Spinal cord (tissue), 10 donors: Measurements from ENCODE around the gene RFX4. TPM values are rescaled to one million over a fixed set of nuclear protein-coding genes. Genes with fewer than 3 reads are reported as not detected.

Experiments
- DNase-seq, 6 donors: peaks; one replicate each; pipeline versions ENCODE4 v3.0.0 to v3.0.0-alpha.2; 2013 to 2015; ENCODE audit warnings: low spot score in 6 of 6, low read depth in 4 of 6
- H3K27ac ChIP-seq: one replicate; pipeline ENCODE4 v1.5.1; 2013; ENCODE audit warnings: low read depth, low read length, control low read depth
- H3K27me3 ChIP-seq: one replicate; pipeline ENCODE4 v1.6.1; 2013; ENCODE audit warnings: low read length; ENCODE audit not compliant: control insufficient read depth, insufficient read depth
- H3K36me3 ChIP-seq: one replicate; pipeline ENCODE4 v1.6.1; 2013; ENCODE audit warnings: low read length; ENCODE audit not compliant: control insufficient read depth, insufficient read depth
- H3K4me1 ChIP-seq: one replicate; pipeline ENCODE4 v1.6.1; 2013; ENCODE audit warnings: low read length; ENCODE audit not compliant: control insufficient read depth, insufficient read depth
- H3K4me3 ChIP-seq: one replicate; pipeline ENCODE4 v1.5.1; 2013; ENCODE audit warnings: low read depth, low read length, control low read depth
- H3K9me3 ChIP-seq: one replicate; pipeline ENCODE4 v1.6.1; 2013; ENCODE audit warnings: low read length; ENCODE audit not compliant: control insufficient read depth, insufficient read depth
- WGBS: methylation state at CpG from one replicate; pipeline ENCODE4 v1.1.5; 2013; ENCODE audit warnings: missing lambda C conversion rate; ENCODE audit not compliant: insufficient coverage; 5-methylcytosine and 5-hydroxymethylcytosine counted together
- polyA plus RNA-seq, 2 donors: library from polyadenylated mRNA; unstranded; fragments of 120-200 nt; gene quantifications; one replicate each; pipeline ENCODE4 v1.2.1, GENCODE V29; 2013; ENCODE audit not compliant: insufficient read length in 2 of 2
- total RNA-seq, 2 donors: library from RNA; depleted of rRNA in 1 of 2; stranded (reverse); fragments of 120-200 nt in 1 of 2; fragments of >200 nt in 1 of 2; gene quantifications; one replicate each; pipeline versions ENCODE4 v1.2.3 to v1.2.4, GENCODE V29; 2013 to 2014
- donor health status: healthy.

RFX4 gene
- total and polyA plus RNA-seq, 4 donors, result 18.6 to 90.3 (median 45.6) TPM

DNA sequence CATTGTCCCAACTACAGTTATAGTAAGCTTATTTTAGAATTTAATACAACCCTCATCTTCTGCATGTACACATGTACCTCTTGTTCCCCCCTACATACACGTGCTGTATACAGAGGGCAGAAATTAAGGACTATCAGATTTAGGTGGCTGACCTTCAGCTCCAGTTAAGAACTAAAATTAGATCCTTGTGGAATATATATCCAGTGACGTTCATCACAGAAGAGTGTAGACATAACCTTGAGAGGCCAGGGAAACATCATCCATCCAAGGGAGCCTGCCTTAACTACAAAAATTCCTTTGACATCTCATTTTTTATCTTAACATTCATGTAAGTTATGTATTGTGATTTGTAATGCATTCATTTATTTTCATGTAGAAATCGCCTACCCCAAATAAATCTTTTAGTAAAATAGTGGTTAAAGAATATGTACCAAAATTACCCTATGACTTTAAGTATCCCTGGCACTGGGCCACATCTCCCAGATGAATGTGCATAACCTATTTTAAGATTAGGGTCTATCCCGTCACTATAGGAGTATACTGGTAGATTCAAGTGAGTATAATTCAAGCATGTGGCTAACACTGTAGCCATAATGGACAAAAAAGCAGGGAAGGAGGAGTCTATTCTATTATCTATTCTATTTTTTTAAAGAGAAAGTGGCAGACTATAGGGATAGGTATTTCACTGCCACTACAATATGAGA lies 219.2 kb downstream of the RFX4 start:
- WGBS, result no CpG with 5 or more reads among the region's 4 CpGs

DNA sequence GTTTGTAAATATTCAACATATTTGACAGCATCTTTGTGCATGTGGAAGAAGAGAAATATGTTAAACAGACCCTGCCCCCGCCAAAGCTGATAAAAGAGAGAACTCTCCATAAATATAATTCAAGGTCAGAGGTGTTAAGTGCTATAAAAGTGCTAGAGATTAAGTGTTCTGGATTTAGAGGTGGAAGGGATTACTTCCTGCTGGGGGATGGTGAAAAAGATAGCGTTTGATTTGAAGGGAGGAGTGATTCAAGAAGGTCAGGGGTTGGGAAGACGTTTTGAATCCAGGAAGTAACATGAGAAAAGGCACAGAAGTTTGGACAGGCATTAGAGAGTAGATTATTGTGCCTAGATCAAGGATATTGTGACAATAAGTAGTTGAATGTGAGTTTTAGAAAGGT lies 221.9 kb downstream of the RFX4 start:
- Histone ChIP-seq H3K4me3 (no peak overlapping the region), H3K4me1 (no peaks in the 10 kb centered on the region), H3K27ac (no peak overlapping the region), H3K36me3 (peaks cover 9% of the 10 kb centered on the region), H3K9me3 (no peaks in the 10 kb centered on the region), H3K27me3 (no peaks in the 10 kb centered on the region)
- no peak for DNase-seq
- 78% methylated on average over 2 of the region's 3 CpGs for WGBS

More for the DNA sequence above, 219.2 kb downstream of the RFX4 start:
- Histone ChIP-seq H3K4me1 (no peaks in the 10 kb centered on the region), H3K4me3 (no peak overlapping the region), H3K36me3 (peaks cover 9% of the 10 kb centered on the region), H3K27ac (no peak overlapping the region), H3K27me3 (no peaks in the 10 kb centered on the region), H3K9me3 (no peaks in the 10 kb centered on the region)
- DNase-seq, result no peak

Other genes with a start within 250 kb of the RFX4 start
- 10 to 100 TPM; 12.8 to 20.3 TPM for gene POLR3B, start 225.3 kb upstream of the RFX4 start, total RNA-seq
- gene POLR3B, start 225.3 kb upstream of the RFX4 start, polyA plus RNA-seq, result 10 to 100 TPM; 11.9 to 13.8 TPM
- gene RIC8B, start 191.7 kb downstream of the RFX4 start, total RNA-seq, result 10 to 100 TPM; 20.7 to 32.4 TPM
- gene RIC8B, start 191.7 kb downstream of the RFX4 start, polyA plus RNA-seq, result 10 to 100 TPM; 26.3 to 27.9 TPM